Spleen (tissue), 11 donors: ENCODE measurements around the gene STAT5A. TPM values are rescaled to one million over a fixed set of nuclear protein-coding genes. Genes with fewer than 3 reads are reported as not detected.

Experiments
- DNase-seq: peaks from one replicate; pipeline ENCODE4 v3.0.0-alpha.2; 2020
- H3K27ac ChIP-seq, 8 donors: fragments of 200-600 bp; sonication (generic) in 7 of 8; 1 replicate in 4 of 8; 2 replicates in 4 of 8; pipeline versions ENCODE4 v1.5.0 to v1.8.0; 2016 to 2021; ENCODE audit warnings: inconsistent platforms in 4 of 8, mild to moderate bottlenecking in 4 of 8, moderate library complexity in 1 of 8
- H3K27me3 ChIP-seq, 7 donors: fragments of 200-600 bp; sonication (generic) in 6 of 7; replicated peaks in 1 of 7; 1 replicate in 4 of 7; 2 replicates in 3 of 7; pipeline versions ENCODE4 v1.5.0 to v1.8.0; 2016 to 2021; ENCODE audit warnings: inconsistent platforms in 3 of 7, mild to moderate bottlenecking in 1 of 7
- H3K36me3 ChIP-seq, 6 donors: fragments of 200-600 bp; sonication (generic) in 5 of 6; 1 replicate in 4 of 6; 2 replicates in 2 of 6; pipeline versions ENCODE4 v1.5.0 to v1.8.0; 2016 to 2021; ENCODE audit warnings: inconsistent platforms in 2 of 6
- H3K4me1 ChIP-seq, 6 donors: fragments of 200-600 bp; sonication (generic) in 5 of 6; 1 replicate in 3 of 6; 2 replicates in 3 of 6; pipeline versions ENCODE4 v1.5.0 to v1.8.0; 2016 to 2021; ENCODE audit warnings: inconsistent platforms in 3 of 6
- H3K4me3 ChIP-seq, 8 donors: fragments of 200-600 bp; sonication (generic) in 7 of 8; 1 replicate in 4 of 8; 2 replicates in 4 of 8; pipeline versions ENCODE4 v1.5.0 to v1.8.0; 2016 to 2021; ENCODE audit warnings: inconsistent platforms in 4 of 8, mild to moderate bottlenecking in 4 of 8, moderate library complexity in 2 of 8
- H3K9me3 ChIP-seq, 8 donors: fragments of 200-600 bp; sonication (generic) in 7 of 8; 1 replicate in 4 of 8; 2 replicates in 4 of 8; pipeline versions ENCODE4 v1.5.0 to v1.8.0; 2016 to 2021; ENCODE audit warnings: inconsistent platforms in 4 of 8
- POLR2A ChIP-seq, 3 donors: fragments of 450-650 bp; IDR thresholded peaks; one replicate each; pipeline ENCODE4 v1.5.1; 2017; ENCODE audit warnings: antibody characterized with exemption in 3 of 3, mild to moderate bottlenecking in 1 of 3
- POLR2AphosphoS5 ChIP-seq, 3 donors: sonication (generic); formaldehyde crosslinking; IDR thresholded peaks; one replicate each; pipeline ENCODE4 v1.5.1; 2017; ENCODE audit warnings: antibody characterized with exemption in 3 of 3
- WGBS, 5 donors: extraction: QIAGEN DNeasy Blood & Tissue Kit in 3 of 5; methylation state at CpG; one replicate each; pipeline versions ENCODE4 v1.1.5 to v1.1.7; 2013 to 2018; 5-methylcytosine and 5-hydroxymethylcytosine counted together
- intact Hi-C: fragments of 100-400 bp; cut with DNase I; formaldehyde crosslinking; loops from one replicate; pipeline ENCODE4 v1.15.0; 2023; ENCODE audit warnings: low total_unique reads
- polyA plus RNA-seq, 3 donors: library from polyadenylated mRNA; stranded (reverse); fragments of 200-250 nt; gene quantifications; one replicate each; pipeline ENCODE4 v1.2.1, GENCODE V29; 2013
- total RNA-seq, 7 donors: library from RNA; depleted of rRNA in 3 of 7; stranded (reverse); fragments of >200 nt in 3 of 7; fragmentation: NEBNext Ultra II Directional in 4 of 7; extraction: Animal tissue kit (Norgen Biotek cat#: 25700) in 4 of 7; gene quantifications; one replicate each; pipeline versions ENCODE4 v1.1.0 to v1.2.1, GENCODE V29; 2016 to 2021
- TF ChIP-seq, protein P1 (sequence below), 11 experiments: fragments of 200-600 bp in 7 of 11; fragments of 450-650 bp in 4 of 11; sonication (generic) in 4 of 11; IDR thresholded peaks in 8 of 11; conservative IDR thresholded peaks in 3 of 11; 1 replicate in 7 of 11; 2 replicates in 4 of 11; pipeline versions ENCODE4 v1.4.0 to v1.8.0; 2016 to 2021; ENCODE audit warnings: antibody characterized with exemption in 11 of 11, inconsistent platforms in 4 of 11, mild to moderate bottlenecking in 1 of 11
- donor health status: healthy with polysubstance abuse.
- donor health status: DM: no; HTN: no; CAD: no; lungs with moderate emphysema.
- donor health status: DM: no; HTN: no; CAD: no.
- donor health status: Bipolar disorder and iron deficiency.
- donor health status: healthy.
- donor health status: DM: no; HTN: no; CAD: no.
- donor health status: DM: yes; HTN: yes; CAD: no.

Gene STAT5A
- total and polyA plus RNA-seq, 10 donors = 22.7 to 131 (median 71.6) TPM

DNA sequence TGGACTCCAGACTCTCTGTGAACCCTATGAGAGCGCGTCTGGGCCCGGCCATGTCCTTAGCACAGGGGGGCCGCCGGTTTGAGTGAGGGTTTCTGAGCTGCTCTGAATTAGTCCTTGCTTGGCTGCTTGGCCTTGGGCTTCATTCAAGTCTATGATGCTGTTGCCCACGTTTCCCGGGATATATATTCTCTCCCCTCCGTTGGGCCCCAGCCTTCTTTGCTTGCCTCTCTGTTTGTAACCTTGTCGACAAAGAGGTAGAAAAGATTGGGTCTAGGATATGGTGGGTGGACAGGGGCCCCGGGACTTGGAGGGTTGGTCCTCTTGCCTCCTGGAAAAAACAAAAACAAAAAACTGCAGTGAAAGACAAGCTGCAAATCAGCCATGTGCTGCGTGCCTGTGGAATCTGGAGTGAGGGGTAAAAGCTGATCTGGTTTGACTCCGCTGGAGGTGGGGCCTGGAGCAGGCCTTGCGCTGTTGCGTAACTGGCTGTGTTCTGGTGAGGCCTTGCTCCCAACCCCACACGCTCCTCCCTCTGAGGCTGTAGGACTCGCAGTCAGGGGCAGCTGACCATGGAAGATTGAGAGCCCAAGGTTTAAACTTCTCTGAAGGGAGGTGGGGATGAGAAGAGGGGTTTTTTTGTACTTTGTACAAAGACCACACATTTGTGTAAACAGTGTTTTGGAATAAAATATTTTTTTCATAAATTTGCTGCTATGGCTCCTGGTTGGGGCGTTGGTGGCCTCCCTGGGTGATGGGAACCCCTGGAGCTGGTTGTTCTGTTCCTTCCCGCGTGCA is 23.1 kb downstream of the STAT5A start:
- intact Hi-C loops = no loop called here
- Histone ChIP-seq H3K9me3 (no peaks in the 10 kb centered on the region), H3K27ac (peak overlapping the region; percentile 6 to 83 (median 67)), H3K4me3 (peak overlapping the region in 1 of 8 donors; percentile 62), H3K36me3 (peaks cover 0 to 99% (median 63%) of the 10 kb centered on the region in 6 donors), H3K4me1 (peaks cover 50 to 64% (median 55%) of the 10 kb centered on the region in 6 donors), H3K27me3 (no peaks in the 10 kb centered on the region)
- 54 to 66% (median 58%) methylated on average over 19 of the region's 19 CpGs for WGBS, 5 donors
- TF ChIP-seq POLR2A (IDR thresholded peaks at IDR 0.05) = no peak
- peak; percentile 67 to 75 (median 73) for TF ChIP-seq POLR2AphosphoS5 (IDR thresholded peaks at IDR 0.05)
- TF ChIP-seq, protein P1, sequence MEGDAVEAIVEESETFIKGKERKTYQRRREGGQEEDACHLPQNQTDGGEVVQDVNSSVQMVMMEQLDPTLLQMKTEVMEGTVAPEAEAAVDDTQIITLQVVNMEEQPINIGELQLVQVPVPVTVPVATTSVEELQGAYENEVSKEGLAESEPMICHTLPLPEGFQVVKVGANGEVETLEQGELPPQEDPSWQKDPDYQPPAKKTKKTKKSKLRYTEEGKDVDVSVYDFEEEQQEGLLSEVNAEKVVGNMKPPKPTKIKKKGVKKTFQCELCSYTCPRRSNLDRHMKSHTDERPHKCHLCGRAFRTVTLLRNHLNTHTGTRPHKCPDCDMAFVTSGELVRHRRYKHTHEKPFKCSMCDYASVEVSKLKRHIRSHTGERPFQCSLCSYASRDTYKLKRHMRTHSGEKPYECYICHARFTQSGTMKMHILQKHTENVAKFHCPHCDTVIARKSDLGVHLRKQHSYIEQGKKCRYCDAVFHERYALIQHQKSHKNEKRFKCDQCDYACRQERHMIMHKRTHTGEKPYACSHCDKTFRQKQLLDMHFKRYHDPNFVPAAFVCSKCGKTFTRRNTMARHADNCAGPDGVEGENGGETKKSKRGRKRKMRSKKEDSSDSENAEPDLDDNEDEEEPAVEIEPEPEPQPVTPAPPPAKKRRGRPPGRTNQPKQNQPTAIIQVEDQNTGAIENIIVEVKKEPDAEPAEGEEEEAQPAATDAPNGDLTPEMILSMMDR (IDR thresholded peaks at IDR 0.05 in 8 of 11, conservative IDR thresholded peaks at IDR 0.05 in 3 of 11) = no peak
- peak; percentile 88 for DNase-seq

DNA sequence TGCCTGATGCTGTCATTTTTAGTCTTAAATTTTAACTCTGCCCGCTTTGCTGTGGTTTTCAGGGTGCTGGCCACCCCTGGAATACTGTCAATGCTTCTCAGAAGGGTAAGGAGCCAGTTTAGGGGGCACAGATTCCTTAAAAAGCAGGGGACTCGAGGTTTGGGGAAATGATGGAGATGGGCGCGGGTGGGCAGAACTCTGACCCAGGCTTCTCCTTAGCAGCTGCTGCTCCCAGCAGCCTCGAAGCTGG is 23.7 kb downstream of the STAT5A start:
- TF ChIP-seq, protein P1 (IDR thresholded peaks at IDR 0.05 in 8 of 11, conservative IDR thresholded peaks at IDR 0.05 in 3 of 11) = no peak
- TF ChIP-seq POLR2AphosphoS5 (IDR thresholded peaks at IDR 0.05) (no peak), POLR2A (IDR thresholded peaks at IDR 0.05) (no peak)
- intact Hi-C loops = no loop called here
- DNase-seq = no peak
- Histone ChIP-seq H3K27me3 (no peaks in the 10 kb centered on the region), H3K9me3 (no peaks in the 10 kb centered on the region), H3K4me3 (peak overlapping the region in 4 of 8 donors; percentile 24 to 62 (median 37)), H3K36me3 (peaks cover 0 to 99% (median 63%) of the 10 kb centered on the region in 6 donors), H3K27ac (peak overlapping the region; percentile 6 to 83 (median 67)), H3K4me1 (peaks cover 52 to 70% (median 57%) of the 10 kb centered on the region in 6 donors)
- 10 to 14% (median 11%) methylated on average over 4 to 5 of the region's 5 CpGs for whole genome bisulfite sequencing, 5 donors

DNA sequence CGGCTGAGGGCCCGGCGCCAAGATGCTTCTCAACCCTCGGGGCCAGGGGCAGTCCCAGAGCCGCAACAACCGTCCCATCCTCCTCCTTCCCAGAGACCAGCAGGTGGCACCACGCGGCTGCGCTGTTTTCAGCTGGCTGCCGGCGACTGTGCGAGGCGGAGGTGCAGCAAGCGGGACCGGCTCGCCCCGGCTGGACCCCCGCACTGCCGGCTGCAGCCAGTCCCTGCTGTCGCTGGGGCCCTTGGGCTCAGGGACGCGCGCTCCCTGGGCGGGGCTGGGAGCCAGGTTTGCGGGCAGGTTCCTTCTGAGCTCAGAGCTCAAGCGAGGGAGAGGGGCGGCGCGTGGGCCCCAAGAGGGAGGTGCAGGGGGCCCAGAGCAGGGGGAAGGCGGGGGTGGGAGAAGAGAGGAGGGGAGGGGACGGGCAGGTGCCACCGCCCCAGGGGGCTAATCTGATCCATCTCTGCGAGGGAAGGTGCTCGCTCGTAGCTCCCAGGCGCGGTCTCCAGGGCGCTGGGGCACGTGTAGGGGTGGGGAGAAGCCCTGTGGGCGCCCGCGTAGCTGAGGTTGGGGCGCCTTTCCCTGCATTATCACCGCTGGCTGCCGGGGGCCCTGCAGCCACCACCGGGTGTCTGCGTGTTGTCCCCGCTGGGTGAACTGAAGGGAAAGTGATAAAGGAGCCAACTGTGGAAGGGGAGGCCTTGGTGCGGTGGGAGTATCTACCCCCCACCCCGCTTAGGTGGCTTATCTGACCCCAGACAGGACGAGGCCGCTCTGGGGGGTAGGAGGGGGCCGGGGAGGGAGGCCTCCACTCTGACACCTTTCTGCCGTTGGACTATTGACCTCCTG is 24.2 kb downstream of the STAT5A start:
- DNase-seq = peak; percentile 95
- 9 to 23% (median 17%) methylated on average over 27 to 54 of the region's 54 CpGs for WGBS, 5 donors

More for the DNA sequence above, 24.2 kb downstream of the STAT5A start:
- Histone ChIP-seq H3K36me3 (peaks cover 0 to 99% (median 63%) of the 10 kb centered on the region in 6 donors), H3K4me3 (peak overlapping the region in 5 of 8 donors; percentile 13 to 62 (median 35)), H3K4me1 (peaks cover 52 to 75% (median 57%) of the 10 kb centered on the region in 6 donors), H3K27me3 (no peaks in the 10 kb centered on the region), H3K27ac (peak overlapping the region; percentile 6 to 83 (median 67)), H3K9me3 (no peaks in the 10 kb centered on the region)
- intact Hi-C loops = no loop called here
- TF ChIP-seq POLR2AphosphoS5 (IDR thresholded peaks at IDR 0.05) (peak; percentile 83 to 93 (median 85)), POLR2A (IDR thresholded peaks at IDR 0.05) (no peak)
- TF ChIP-seq, protein P1 (IDR thresholded peaks at IDR 0.05 in 8 of 11, conservative IDR thresholded peaks at IDR 0.05 in 3 of 11) = peak; percentile 31 to 81 (median 69)
